Measurements from ENCODE around the gene CHIA.
"Not testable (repeated sequence)": the region's sequence is repeated elsewhere in the genome, so short reads cannot be mapped to it uniquely, and the experiment has no call there.

The CHIA gene

DNA sequence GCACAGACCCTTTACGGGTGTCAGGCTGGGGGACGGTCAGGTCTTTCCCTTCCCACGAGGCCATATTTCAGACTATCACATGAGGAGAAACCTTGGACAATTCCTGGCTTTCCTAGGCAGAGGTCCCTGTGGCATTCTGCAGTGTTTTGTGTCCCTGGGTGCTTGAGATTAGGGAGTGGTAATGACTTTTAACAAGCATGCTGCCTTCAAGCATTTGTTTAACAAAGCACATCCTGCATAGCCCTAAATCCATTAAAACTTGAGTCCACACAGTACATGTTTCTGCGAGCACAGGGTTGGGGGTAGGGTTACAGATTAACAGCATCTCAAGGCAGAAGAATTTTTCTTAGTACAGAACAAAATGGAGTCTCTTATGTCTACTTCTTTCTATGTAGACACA is 69.6 kb downstream of the CHIA start:
- DNase-seq; intact Hi-C loops (cut with DNase I): not testable (repeated sequence)

GRCh38 chr1:111361761-111362160 is 71.1 kb downstream of the CHIA start:
- DNase-seq, result peak in 1 of 10 donors; percentile 20
- intact Hi-C loops (cut with DNase I), result no loop called here

DNA sequence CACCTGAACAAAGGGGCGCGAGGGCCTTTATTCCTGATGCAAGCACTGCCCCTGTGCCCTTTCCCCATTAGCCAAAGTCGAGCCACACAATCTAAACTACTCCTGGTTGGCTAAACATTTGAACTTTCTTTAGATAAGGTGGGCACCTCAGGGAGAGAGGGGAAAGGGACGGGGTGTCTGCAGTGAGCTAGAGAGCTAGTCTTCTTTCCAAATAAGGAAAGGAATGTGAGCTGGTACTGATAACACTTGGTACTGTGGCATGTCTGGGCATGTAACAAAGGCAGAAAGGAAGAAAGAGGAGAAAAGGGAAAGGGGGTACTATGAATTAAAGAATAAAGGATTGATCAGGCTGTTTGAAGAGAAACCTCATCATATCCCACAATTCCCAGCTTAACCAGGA is 74.0 kb downstream of the CHIA start:
- no peak for DNase-seq
- intact Hi-C loops (cut with DNase I), result no loop called here

DNA sequence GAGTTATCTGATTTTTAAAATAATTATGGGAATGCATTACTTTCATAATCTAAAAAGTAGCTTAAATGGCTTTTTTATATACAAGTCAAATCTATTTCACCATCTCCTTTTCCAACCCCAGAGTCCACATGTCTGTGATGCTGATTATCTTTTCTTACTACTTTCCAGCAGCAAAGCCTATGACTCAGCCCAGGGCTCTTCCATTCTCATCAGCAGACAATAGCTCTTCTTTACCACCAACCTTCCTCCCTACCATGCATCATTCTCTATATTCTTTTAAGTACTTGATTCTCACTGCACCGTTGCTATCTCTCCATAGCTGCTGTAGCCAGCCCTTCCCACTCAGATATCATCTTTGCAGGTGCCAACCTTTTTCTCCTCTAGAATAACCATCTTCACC is 75.6 kb downstream of the CHIA start:
- intact Hi-C loops (cut with DNase I), result no loop called here
- DNase-seq, result no peak

DNA sequence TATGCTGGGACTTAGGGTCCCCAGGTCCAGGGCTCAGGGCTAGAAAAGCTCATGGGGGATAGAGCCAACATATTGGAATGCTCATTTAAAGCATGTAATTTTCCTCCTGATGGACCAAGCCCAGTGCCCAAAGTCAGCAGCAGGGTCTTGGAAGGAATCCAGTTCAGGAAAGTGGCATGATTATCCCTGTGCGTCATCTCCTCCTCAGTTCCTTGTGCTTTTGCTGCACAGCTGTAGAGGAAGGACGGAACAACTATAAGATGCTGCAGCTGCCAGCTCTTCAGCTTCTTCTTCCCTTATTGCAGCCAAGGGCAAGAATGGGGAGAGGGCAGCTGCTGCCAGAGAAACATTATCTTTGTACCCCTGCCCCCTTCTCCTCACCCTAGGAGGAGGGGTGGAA is 78.5 kb downstream of the CHIA start:
- DNase-seq, result no peak
- intact Hi-C loops (cut with DNase I), result no loop called here

DNA sequence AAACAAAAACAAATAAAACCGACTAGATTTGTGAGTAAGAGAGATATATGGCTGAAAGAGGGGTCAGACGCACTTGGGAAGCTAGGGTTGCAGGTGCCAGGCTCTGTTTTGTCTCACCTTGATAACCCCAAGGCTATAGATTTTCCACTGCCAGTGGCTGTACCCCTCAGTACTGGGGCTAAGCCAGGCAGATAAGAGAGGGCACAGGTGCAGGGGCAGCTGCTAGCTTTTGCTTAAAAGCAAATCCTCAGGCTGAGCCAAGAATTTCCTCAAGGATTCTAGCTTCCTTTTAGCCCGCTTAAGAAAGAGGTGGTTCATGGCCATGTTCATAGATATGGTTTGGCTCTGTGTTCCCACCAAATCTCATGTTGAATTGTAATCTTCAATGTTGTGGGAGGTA is 79.0 kb downstream of the CHIA start:
- no peak for DNase-seq
- intact Hi-C loops (cut with DNase I), result no loop called here

Data from posterior cingulate gyrus (tissue), 11 donors.